CMK (cell line): ENCODE measurements around the gene RBM10.

Source experiments
- DNase-seq: peaks from one replicate; pipeline ENCODE4 v3.0.0-alpha.2; 2010; ENCODE audit warnings: low read depth

Gene RBM10

DNA sequence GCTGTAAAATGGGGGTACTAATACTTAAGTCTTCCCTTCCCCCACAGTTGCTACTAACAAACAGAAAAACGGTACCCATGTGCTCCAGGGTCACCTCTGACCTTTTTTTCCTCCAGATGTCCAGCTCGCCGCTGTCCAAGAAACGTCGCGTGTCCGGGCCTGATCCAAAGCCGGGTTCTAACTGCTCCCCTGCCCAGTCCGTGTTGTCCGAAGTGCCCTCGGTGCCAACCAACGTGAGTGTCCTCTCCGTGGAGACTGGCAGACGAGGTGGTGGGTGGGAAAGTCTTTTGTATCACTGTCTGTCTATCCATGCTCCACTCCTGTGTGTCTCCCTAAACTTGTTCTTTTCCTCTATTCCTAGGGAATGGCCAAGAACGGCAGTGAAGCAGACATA, 53.7 kb downstream of the RBM10 start:
- DNase-seq: no peak

DNA sequence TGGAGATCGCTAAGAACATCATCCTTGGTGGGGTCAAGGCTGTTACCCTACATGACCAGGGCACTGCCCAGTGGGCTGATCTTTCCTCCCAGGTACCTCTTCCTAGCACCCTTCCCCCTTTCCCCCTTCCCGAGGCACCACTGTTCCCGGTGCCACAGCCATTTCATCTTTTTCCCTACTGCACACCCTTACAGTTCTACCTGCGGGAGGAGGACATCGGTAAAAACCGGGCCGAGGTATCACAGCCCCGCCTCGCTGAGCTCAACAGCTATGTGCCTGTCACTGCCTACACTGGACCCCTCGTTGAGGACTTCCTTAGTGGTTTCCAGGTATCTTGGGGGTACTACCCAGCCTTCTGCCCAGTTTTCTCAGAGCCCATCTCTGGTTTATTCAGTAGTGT, 54.3 kb downstream of the RBM10 start:
- no peak for DNase-seq

DNA sequence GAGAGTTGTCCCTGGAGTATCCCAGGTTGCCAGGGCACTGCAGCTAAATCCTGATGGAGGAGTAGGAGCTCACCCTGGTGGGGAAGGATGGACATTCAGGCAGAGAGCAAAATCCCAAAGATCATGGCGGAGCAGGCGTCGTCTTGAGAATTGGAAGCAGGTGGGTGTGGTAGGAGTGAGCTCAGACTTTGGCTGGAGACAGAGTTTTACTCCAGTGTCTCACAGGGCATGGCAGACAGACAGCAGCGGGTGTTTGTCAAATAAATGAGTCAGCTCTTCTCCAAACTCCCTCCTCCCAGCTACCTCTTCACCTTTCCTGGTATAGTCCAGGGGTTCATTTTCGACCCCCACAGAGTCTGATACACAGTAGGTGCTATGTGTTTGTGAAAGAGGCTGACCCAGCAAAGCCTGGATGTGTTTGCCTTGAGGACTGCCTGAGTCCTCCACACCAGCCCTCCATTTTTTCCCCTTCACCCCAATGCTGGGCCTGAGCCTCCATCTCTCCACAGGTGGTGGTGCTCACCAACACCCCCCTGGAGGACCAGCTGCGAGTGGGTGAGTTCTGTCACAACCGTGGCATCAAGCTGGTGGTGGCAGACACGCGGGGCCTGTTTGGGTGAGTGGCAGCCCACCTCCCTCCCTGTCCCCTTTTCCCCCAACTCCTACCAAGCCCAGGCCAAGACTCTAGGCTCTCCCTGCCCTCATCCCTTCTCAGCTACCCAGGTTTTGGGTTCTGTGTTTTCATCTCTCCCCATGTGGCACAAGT, 55.5 kb downstream of the RBM10 start:
- no peak for DNase-seq

DNA sequence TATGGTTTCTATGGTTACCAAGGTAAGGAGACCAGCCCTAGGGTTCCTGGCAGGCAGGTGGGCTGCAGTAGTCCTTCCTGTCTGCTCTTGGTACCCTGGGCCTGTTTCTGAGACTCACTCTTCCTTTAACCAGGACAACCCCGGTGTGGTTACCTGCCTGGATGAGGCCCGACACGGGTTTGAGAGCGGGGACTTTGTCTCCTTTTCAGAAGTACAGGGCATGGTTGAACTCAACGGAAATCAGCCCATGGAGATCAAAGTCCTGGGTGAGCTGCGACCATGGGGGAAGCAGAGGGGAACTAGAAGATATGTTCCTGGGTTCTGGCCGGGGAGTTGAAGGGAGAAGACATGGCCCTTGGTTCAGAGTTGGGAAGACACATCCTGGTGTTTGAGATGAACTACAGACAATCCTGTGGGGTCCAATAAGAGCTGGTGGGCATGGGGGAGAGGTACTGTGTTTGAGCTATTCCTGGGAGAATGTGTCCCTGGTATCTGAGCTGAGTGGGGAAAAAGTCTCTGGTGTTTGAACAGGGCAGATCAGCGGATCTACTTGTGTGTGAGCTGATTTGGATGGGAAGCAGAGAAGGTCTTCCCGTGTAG, 56.4 kb downstream of the RBM10 start:
- no peak for DNase-seq

DNA sequence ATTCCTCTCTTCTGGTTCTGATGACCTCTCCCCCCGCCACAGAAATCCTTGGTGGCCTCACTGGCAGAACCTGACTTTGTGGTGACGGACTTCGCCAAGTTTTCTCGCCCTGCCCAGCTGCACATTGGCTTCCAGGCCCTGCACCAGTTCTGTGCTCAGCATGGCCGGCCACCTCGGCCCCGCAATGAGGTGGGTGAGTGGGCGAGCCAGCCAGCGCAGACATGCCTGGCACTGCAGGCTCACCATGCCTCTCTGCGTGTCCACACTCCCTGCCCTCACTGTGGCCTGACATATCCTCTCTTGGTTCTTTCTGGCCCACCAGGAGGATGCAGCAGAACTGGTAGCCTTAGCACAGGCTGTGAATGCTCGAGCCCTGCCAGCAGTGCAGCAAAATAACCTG, 57.3 kb downstream of the RBM10 start:
- no peak for DNase-seq

DNA sequence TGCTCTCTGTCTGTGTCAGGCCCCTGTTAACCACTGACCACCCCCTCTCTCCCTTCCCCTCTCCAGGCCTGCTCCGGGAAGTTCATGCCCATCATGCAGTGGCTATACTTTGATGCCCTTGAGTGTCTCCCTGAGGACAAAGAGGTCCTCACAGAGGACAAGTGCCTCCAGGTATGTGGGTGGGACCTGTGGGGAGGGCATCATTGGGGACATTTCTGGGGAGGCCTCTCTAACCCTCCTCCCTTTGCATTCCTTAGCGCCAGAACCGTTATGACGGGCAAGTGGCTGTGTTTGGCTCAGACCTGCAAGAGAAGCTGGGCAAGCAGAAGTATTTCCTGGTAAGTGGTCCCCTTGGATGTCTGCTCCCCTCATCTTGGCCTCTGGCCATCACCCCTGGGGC, 57.9 kb downstream of the RBM10 start:
- DNase-seq: no peak

DNA sequence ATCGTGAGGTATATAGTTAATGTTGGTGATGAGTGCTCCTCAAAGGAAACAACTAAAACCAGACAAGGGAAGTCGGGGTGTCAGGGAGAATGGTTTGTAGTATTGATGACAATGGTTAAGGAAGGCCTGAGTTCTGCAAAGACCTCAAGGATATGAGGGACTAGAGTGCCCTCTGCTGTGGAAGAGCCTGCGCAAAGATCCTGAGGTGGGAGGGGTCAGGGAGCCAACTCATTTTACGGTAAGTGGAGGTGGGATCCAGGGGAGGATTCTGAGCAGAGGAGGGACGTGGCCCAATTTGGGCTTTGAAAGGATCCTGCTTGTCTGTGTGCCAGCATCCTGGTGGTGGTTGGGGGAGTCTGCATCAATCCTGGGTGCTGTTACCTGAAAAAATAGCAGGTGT, 59.9 kb downstream of the RBM10 start:
- no peak for DNase-seq

DNA sequence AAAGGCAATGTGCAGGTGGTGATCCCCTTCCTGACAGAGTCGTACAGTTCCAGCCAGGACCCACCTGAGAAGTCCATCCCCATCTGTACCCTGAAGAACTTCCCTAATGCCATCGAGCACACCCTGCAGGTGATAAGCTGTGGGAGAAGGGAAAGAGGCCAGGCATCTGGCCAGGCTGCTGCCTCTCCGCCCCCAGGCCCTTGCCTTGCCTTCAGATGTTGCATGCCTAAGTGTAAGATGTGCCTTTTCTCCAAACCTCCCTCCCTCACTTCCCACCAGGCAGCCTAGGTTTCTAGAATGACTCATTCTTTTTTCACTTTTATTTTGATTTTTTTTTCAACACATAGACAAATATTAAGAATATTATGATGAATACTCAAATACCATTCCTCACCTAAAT, 61.3 kb downstream of the RBM10 start:
- no peak for DNase-seq

DNA sequence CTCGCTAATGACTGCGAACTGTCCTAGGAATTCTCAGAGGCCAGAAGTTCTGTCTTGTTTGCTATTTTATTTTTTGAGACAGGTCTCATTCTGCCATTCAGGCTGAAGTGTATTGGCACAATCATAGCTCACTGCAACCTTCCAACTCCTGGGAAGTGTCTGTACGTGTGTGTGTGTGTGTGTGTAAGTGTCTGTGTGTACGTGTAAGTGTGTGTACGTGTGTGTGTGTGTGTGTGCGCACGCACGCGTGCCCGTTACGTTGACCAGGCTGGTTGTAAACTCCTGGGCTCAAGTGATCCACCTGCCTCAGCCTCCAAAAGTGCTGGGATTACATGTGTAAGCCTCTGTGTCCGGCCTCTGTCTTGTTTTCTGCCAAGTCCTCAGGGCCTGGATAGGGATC, 63.1 kb downstream of the RBM10 start:
- DNase-seq: no peak

DNA sequence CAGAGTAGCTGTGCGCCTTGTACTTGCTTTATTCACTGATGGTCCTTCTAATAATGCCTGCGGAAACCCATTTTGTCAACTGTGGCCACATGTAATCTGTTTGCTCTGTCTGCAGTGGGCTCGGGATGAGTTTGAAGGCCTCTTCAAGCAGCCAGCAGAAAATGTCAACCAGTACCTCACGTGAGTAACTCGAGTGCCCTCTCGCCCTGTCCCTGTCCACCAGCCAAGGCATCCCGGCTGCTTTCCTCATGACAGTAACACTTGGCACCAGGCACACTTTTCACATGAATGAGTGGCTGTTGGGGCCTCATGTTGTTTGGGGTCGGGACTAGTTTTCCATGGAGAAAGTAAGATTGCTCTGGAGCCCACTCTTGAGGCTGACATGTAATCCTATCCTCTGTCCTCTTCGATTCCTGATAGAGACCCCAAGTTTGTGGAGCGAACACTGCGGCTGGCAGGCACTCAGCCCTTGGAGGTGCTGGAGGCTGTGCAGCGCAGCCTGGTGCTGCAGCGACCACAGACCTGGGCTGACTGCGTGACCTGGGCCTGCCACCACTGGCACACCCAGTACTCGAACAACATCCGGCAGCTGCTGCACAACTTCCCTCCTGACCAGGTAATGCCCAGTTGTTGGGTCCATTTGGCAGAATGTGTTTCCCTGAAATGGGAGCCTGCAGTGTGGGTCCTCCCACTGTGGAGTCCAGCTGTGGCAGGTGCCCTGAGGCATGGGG, 64.7 kb downstream of the RBM10 start:
- no peak for DNase-seq

DNA sequence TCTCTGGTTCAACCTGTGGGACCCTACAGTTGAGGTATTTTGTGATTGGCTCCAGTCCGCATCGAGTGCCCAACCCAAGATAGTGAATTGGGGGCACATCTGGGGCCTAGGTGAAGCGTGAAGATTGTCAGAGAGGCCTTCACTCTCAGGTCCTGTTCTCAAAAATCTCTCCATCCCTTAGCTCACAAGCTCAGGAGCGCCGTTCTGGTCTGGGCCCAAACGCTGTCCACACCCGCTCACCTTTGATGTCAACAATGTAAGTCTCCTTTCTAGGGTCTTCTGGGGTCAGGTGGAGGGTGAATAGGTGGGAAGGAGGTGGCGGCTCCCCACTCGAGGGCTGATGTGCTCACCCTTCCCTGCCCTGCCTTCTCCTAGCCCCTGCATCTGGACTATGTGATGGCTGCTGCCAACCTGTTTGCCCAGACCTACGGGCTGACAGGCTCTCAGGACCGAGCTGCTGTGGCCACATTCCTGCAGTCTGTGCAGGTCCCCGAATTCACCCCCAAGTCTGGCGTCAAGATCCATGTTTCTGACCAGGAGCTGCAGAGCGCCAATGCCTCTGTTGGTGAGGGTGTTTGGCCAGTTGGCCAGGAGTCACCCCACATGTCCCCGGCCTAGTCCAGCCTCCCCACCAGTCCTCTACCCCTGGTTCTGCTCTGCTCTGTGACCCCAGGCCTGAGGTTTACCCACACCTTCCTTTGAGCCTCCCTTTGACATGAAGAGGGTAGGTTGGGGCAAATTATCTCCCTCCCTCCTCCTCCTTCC, 65.8 kb downstream of the RBM10 start:
- DNase-seq: no peak

DNA sequence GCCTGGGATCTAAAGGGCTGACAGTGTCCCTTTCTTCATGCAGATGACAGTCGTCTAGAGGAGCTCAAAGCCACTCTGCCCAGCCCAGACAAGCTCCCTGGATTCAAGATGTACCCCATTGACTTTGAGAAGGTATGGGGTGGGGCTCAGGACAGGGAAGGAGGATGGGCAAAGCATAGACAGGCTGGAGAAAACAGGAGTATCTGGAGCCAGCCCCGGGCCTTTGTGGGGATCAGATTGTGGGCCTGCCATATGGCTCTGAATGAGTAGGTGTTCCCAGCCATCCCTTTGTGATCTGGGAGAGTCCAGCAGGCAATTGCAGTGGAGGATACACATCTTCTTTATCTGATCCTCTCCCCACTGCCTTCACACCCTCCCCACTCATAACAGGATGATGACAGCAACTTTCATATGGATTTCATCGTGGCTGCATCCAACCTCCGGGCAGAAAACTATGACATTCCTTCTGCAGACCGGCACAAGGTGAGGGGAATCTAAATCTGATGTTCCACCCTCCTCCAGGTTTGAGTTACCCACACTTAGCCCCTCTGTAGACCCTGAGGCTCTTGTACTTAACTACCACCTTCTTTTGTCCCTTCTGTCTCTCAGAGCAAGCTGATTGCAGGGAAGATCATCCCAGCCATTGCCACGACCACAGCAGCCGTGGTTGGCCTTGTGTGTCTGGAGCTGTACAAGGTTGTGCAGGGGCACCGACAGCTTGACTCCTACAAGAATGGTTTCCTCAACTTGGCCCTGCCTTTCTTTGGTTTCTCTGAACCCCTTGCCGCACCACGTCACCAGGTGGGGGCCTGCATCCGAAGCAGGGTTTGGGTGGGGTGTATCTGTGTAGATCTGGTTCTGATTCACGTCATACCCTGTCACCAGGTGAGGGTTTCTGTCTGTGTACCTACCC, 67.6 kb downstream of the RBM10 start:
- no peak for DNase-seq

DNA sequence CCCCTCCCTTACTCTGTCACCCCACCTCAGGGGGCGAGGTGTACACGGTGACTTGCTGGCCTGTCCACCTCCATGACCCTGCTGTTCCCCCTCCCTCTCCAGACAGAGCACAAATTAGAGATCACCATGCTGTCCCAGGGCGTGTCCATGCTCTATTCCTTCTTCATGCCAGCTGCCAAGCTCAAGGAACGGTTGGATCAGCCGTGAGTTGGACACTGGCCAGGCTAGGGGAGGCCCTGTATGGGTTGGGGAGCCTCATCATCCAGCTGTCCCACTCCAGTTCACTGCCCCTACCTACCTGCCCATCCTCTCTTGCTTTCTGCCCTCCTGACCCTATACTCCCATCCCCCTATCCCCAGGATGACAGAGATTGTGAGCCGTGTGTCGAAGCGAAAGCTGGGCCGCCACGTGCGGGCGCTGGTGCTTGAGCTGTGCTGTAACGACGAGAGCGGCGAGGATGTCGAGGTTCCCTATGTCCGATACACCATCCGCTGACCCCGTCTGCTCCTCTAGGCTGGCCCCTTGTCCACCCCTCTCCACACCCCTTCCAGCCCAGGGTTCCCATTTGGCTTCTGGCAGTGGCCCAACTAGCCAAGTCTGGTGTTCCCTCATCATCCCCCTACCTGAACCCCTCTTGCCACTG, 69.5 kb downstream of the RBM10 start:
- no peak for DNase-seq

DNA sequence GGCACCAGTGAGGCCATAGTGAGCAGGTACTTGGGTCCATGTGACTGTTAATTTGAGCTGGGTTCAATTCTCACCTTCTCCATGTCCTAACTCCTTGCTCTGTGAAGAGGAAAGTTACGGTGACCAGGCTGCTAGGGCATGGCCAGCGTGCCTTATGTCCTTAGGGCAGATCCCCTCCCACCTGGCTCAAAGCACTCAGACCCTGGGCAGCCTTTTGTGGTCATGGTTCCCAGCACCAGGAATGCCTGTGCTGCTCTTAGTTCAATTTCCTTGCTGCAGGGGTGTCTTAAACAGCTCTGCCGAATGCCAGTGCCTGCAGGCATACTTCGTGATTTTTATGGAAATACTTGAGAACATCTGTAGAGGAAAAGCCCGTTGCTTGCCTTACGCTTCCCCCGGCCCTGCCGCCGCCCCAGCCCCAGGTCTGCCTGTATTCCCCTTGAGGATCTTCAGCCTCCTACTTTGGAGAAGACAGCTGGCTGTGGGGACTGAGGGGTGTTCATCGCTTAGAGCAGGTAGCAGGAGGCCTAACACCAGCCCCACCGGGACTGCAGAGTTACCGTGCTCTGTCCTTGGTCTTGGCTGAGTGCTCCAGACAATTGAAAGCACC, 70.4 kb downstream of the RBM10 start:
- no peak for DNase-seq

DNA sequence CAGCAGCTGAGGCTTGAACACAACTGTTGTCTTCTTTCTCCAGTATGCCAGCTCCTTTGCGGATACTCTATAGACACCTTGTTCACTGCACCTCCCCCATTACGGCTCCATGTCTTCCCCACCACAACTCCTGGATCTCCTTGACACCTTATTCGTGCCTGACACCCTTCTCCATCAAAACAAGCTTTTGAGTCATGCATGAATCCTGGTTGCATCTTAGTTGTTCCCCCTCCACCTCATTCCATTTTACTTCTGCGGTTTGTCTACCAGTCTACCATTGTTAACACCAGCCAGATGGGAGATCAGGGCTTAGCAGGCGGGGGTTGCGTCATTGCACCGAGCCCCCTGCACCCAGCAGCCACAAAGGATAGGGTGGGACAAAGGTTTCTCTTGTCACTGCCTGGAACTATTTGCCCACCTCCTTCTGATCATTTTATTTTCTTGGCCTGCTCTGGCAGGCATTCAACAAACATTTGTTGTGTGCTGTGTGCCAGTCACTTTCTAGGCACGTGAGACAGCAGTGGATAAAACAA, 71.4 kb downstream of the RBM10 start:
- DNase-seq: no peak

DNA sequence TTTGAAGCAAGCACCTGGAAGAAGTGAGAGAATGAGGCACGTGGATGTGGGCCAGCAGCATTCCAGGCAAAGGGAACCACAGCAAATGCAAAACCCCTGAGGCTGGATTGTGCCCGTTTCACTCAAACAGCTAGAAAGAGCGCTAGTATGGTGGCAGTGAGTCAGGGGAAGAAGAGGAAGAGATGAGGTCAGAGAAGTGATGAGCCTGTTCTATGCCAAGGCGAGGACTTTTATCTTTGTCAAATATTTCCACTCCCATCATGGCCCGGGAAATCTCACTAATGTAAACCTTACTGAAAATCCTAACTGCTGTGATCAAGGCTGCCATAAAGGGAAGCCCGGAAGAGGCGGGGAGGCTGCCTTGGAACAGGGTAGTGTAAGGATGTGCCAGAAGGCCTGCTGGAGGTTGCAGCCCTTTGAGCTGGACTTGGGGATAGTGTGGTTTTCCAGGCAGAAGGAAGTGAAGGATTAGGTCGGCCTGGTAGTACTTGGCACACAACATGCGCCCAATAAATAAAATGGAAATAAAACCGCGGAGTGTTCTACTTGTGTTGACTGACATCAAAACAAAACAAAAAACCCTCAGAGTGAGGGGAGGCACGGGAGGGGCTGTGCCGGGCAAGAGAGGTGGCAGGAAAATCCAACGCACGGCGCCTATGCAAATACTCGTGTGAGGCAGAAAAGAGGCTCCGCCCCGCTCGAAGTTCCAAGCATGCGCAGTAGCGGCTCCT, 72.3 kb downstream of the RBM10 start:
- no peak for DNase-seq

DNA sequence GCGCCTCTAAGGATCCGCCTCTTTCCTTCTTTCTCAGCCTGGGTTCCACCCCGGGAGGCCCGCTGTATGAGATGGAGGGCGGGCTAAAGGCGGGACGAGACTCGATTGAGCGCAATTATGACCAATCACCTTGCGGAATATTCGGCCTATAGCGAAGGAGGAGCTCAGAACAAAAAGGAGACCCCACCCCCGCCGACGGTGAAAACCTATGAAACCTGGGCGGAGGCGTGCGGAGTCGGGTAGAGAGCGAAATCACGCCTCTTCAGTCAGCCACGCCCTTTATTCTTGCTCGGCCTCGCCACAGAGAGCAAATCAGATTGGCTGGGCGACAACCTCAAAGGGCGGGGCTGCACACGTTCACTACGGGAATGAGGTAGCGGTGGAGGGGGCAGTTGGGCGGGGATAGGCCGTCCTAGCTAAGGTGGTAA, 72.8 kb downstream of the RBM10 start:
- peak; percentile 96 for DNase-seq

DNA sequence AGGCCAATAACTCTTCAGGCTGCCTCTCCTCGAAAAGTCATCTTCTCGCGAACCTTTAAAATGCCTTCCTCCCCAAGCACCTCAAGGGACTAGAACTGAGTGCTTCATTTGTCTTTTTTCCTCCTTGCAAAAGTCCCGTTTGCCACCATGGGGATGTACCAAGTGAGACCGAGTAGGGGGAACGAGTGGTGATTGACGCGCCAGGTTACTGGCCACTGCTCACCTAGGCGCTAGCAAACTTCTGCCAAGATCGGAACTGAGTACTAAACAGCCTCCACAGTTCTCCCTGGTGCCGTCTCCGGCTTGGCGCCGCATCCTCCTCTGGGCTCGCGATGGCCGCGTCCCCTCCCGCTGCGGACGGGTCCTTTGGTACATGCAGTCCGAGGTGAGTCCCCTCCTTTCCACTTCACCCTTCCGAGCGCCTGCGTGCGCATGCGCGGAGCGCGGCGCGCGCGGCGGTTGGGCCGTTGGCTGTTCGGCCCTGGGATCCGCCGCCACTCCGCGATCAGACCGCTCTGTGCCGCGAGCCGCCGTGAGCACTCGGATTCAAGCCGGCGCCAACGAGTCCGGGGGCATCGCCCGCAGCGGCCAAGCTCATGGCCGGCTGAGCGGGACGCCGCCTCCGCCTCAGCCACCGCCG, 73.4 kb downstream of the RBM10 start, which contains the start of gene CDK16:
Gene CDK16 (plus strand): TSS at position 402 of the 640 bp plus-strand sequence. CDS start 4,877 bp downstream, outside the sequence.
- DNase-seq: peak; percentile 80
